HG03039 (cell line): ENCODE results near the gene MFSD12.
A peak's percentile ranks its signal among the peaks of the same experiment; 100 is the strongest.
"Not testable (repeated sequence)": the region's sequence is repeated elsewhere in the genome, so short reads cannot be mapped to it uniquely, and the experiment has no call there.

Source experiments
- ATAC-seq: cut with Tn5 transposase; IDR thresholded peaks from one replicate; pipeline ENCODE4 v1.9.1; 2021; ENCODE audit warnings: mild to moderate bottlenecking, moderate library complexity; ENCODE audit not compliant: unreplicated experiment

MFSD12 gene

DNA sequence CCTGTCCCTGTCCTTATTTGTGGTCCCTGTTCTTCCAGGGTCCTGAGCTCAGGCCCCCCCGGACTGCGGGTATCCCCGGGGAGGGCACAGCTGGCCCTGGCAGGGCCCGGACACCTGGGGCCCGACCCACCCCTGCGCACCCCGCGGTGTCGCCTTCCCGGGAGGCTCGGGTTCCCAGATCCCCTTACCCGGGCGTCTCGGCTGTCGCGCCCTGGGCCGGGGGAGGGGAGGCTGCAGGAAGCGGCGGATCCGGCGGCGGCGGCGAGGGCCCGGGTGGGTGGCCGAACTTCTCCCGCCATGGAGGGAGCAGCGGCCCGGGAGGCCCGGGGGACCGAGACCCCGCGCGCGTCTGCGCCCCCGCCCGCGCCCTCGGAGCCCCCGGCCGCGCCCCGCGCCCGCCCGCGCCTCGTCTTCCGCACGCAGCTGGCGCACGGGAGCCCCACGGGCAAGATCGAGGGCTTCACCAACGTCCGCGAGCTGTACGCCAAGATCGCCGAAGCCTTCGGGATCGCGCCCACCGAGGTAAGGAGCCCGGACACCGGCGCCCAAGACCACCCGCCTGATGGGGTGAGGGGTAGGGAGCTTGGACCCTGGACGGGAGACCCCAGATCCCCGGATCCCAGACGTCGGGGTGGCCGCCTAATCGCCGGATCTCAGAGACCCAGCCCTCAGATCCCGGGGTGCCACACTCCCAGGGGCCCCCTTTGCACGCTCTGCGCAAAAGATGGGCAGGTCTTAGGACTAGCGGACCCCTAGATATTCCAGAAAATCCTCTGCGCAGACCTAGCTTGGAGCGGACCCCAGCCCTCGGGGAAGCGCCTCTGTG, 28.1 kb upstream of the MFSD12 start, which contains the start of gene GIPC3:
GIPC3 (plus strand) TSS at position 178 of the 826 bp plus-strand sequence; CDS start at position 298, 120 bp downstream.
- ATAC-seq, result no peak

DNA sequence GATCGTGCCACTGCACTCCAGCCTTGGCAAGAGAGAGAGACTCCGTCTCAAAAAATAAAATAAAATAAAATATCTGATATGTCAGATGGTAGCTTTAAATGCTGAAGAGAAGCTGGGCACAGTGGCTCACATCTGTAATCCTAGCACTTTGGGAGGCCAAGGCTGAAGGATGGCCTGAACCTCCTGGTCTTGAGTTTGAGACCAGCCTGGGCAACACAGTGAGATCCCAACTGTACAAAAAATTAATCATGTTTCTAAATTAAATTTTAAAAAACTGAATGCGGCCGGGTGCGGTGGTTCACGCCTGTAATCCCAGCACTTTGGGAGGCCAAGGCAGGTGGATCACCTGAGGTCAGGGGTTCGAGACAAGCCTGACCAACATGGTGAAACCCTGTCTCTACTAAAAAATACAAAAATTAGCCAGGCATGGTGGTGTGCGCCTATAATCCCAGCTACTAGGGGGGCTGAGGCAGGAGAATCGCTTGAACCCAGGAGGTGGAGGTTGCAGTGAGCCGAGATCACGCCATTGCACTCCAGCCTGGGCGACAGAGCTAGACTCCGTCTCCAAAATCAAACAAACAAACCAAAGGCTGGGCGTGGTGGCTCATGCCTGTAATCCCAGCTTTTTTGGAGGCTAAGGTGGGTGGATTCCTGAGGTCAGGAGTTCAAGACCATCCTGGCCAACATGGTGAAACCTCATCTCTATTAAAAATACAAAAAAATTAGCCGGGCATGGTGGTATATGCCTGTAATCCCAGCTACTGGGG, 26.8 kb upstream of the MFSD12 start:
- ATAC-seq, result not testable (repeated sequence)

DNA sequence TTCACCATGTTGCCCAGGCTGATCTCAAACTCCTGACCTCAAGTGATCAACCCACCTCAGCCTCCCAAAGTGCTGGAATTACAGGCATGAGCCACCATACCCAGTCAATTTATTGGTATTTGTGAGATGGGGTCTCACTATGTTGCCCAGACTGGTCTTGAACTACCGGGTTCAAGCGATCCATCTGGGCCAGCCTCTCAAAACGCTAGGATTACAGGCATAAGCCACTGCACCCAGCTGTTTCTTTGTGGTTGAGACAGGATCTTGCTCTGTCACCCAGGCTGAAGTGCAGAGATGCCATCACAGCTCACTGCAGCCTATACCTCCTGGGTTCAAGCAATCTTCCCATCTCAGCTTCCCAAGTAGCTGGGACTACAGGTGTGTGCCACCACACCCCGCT, 24.4 kb upstream of the MFSD12 start:
- ATAC-seq, result not testable (repeated sequence)

DNA sequence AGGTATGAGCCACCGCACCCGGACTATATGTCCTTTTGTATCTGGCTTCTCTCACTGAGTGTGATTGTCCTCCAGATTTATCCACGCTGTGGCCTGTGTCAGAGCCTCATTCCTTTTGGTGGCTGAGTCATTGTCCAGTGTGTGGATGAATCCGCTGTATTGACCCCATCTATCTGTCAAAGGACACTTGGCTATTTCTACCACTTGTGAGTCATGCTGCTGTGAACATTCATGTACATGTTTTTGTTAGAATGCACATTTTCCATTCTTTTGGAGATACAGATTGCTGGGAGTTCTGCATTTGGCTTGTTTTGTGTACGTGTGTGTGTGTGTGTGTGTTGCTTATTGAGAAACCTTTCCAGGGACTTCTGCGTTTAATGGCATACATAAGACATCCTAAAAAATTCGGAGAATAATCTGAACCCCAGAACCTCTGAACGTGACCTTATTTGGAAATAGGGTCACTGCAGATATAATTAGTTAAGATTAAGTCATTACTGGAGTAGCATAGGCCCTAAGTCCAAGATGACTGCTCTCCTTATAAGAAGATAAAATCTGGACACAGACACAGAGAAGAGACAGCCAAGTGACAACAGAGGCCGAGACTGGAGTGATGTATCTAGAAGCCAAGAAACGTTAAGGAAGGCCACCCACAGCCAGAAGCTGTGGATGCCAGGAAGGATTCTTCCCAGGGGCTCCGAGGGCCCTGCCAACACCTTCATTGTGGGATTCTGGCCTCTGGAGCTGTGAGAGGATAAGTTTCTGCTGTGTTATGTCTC, 23.0 kb upstream of the MFSD12 start:
- ATAC-seq, result no peak

DNA sequence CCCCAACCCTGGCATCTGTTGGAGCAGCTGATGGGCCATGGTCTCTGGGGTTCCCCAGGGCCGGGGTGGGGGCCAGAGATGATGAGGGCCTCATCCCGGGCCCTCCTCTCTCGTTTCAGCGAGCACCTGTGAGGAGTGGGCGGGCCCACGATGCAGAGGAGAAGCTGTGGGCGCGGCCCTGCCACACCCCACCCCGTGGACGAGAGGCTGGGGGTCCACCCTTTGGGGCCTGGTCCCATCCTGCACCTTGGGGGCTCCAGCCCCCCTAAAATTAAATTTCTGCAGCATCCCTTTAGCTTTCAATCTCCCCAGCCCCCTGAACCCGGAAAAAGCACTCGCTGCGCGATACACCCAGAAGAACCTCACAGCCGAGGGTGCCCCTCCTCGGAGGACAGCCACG, 21.0 kb upstream of the MFSD12 start:
- no peak for ATAC-seq

DNA sequence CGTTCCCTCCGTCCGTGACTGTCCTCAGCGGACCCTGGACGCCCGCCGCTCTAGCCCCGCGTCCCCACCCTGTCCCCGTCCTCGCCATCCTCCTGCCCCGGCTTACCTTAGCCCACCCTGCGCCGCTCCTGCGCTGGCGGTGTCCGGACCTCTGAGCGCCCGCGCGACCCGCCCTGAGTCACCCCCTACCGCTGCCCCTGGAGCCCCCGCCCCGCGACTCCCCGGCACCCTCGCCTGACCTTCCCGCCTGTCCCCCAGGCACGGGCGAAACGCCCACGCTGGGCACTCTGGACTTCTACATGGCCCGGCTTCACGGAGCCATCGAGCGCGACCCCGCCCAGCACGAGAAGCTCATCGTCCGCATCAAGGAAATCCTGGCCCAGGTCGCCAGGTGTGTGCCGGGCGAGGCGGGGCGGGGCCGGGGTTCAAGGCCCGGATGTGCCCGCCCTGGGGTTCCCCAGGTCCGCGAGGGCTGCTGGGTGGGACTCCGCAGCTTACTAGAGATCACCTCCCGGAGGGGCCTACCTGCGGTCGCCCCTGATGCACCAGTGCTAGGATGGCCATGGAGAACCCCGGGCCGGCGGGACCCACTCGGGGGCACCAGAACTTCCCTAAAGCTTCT, 20.4 kb upstream of the MFSD12 start:
- no peak for ATAC-seq

DNA sequence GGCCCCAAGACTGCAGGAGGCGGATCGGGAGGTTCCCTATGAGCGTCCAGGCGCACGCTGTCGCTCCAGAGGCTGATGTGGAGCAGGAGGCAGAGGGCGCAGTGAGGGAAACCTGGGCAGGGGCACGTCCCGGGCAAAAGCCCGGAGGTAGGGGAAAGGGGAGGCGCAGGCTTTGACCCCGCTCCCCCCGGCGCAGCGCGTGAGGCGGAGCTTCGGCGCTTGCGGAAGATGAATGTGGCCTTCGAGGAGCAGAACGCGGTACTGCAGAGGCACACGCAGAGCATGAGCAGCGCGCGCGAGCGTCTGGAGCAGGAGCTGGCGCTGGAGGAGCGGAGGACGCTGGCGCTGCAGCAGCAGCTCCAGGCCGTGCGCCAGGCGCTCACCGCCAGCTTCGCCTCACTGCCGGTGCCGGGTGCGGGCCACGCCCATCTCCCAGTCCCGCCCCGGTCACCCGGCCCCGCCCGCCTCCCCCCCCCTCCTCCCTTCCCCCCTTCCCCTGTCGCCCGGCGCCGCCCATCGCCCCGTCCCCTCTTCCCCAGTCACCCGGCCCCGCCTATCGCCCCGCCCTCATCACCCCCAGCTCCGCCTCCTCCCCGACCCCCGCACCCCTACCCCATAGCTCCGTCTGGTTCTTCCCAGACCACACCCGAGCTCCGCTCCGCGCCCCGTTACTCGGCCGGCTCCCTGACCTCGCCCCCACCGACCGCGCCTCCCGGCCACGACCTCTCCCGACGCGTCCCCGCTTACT, 19.5 kb upstream of the MFSD12 start:
- ATAC-seq, result no peak

DNA sequence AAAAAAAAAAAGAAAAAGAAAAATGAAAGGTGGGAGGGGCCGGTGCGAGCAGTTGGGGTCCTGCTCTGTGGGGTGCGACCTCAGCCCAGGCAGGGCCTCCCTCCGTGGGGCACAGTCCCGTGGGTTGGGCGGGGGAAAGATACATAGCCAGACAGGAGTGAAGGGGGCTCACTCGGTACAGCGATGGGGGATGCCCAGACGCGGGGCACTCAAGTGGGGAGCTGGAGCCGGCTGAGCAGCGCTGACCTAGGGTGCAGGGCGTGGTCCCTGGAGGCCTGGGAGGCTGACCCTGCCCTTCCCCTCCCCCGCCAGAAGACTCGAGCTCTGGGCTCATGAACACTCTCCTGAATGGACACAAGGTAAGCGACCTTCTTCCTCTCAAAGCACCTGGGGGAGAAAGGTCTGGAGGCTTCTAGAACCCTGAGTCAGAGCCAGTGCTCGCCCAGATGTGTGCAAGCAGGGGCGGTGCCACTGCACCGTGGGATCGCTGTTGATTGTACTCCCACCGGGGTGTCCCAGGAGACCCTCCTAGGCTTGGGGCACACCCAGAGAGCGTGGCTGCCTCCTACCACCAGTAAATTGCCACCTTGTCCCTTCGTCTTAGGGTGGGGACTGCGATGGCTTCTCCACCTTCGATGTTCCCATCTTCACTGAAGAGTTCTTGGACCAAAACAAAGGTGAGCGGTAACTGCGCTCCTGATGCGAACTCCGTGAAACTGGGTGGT, 18.7 kb upstream of the MFSD12 start:
- no peak for ATAC-seq

DNA sequence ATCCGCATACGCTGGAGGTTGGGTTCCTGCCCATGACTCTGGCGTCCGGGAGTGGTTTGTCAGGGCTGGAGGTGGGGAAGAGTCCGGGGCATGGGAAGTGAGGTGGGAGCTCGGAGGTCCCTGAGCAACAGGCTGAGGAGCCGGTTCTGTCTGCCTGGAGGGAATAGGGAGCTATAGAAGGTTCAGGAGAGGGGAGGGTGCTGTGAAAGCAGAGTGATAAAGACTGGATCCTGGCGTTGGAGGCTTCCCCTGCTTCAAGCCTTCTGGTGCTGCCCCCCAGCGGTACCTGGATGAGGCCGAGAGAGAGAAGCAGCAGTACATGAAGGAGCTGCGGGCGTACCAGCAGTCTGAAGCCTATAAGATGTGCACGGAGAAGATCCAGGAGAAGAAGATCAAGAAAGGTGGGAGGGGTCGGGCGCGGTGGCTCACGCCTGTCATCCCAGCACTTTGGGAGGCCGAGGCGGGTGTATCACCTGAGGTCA, 17.9 kb upstream of the MFSD12 start:
- no peak for ATAC-seq

DNA sequence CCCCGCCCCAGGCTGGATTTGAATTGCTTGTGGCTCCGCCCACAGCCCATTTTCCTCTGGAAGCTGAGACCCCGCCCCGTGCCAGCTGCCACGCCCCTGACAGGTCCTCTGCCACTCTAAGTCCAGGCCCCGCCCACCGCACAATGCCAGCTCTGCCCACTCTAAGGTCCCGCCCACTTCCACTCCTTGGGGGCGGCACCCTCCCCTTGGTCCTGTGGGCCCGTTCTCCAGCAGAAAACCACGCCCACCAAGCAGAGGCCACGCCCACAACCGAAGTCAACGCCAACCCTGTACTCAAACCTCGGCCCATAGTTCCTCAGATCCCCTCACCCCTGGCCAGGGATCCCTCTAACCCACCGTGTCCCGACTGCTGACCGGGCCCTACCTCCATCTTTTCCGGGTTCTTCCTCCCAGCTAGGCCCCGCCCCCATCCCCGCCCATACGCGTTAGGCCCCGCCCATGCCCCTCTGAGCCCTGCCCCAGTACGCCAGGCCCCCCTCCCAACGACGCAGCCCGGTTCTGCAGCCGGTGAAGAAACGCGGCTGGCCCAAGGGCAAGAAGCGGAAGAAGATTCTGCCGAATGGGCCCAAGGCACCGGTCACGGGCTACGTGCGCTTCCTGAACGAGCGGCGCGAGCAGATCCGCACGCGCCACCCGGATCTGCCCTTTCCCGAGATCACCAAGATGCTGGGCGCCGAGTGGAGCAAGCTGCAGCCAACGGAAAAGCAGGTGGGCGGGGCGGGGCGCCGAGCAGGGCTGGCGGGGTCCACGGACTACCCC, 16.7 kb upstream of the MFSD12 start:
- ATAC-seq, result no peak

DNA sequence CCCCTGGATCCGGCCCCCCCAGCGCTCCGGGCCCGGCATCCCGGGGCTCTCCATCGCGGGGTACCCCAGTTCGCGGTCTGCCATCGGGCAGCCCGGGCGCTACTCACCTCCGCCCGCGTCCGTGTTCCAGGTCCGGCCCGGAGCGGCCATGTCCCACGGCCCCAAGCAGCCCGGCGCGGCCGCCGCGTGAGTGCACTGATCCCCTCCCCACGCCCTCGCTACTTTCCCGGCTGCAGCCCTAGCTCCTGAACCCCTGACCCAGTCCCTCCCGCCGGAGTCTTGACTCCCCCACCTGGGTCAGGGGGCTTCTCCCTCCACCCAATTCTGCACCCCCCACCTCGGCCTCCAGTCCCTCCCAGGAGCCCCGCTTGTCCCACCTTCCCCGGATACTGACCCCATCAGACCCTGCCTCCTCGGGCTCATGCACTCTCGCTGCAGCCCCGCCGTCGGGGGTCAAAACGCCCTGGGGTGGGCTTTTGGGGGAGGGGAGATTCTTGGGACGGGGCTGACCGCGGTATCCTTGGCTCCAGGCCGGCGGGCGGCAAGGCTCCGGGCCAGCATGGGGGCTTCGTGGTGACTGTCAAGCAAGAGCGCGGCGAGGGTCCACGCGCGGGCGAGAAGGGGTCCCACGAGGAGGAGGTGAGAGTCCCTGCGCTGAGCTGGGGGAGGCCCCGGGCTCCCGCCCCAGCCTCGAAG, 15.9 kb upstream of the MFSD12 start:
- peak; percentile 7 for ATAC-seq

DNA sequence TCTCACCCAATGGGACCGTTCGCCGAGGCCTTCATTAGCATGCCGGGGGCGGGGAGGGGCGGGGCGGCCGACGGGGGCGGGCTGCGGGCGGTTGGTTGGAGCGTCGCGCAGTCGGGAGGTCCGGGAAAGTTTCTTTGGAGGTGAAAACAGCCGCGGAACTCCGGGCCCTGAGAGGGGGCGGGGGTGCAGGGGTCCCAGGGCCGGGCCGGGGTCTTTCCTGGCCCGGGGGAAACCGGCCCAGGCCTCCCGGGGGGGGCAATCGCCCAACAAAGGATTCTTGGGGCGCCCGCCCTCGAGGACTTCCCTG, 15.4 kb upstream of the MFSD12 start, which contains the start of gene HMG20B:
HMG20B (plus strand) TSS at position 90 of the 307 bp plus-strand sequence. CDS start 366 bp downstream, outside the sequence.
- ATAC-seq, result no peak

DNA sequence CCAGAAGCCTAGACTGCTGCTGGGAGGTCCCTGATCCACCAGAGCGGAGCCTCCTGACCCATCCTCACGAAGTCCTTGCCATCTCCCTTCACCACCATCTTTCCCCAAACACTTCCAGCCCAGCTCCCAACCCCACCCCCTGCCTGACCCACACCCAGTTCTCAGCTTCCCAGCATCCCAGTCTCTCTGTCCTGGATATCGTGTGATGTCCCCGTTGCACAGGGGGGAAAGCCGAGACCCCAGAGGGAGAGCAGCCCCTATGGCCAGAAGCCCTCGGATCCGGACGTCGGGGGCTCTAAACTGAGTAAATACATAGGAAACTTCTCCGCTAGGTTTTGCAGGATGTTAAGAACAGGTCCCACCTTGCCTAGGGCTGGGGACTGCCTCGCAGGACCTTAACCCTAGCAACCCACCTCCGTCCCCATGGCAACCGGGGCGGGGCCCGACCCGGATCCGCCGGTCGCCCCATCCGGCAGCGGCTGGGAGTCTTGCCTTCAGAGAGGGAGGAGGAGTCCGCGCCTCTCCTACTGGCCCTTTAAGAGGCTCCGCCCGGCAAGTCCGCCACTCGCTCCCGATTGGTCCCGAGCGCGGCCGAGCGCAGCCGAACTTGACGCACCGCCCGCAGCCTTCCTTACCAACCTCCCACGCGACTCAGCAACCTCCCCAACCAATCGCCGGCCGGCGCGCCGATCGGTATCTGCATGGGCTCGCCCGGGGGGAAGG, 14.9 kb upstream of the MFSD12 start:
- ATAC-seq, result peak; percentile 84

DNA sequence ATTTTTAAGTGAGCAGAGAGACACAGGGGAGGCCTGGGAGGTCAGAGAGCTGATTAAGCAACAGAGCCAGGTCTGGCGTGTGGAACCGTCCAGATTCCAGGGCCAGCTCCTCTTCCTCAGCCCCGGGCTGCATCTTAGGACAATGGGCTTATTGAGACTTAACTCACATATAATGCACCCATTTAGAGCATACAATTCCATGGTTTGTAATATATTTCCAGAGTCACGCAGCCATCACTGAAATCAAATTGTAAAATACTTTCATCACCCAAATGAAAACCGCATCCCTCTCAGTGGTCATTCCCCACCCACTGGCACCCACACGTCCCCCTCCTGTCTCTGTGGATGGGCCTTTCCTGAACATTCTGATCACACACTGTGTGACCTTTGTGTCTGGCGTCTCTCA, 13.2 kb upstream of the MFSD12 start:
- ATAC-seq, result no peak

DNA sequence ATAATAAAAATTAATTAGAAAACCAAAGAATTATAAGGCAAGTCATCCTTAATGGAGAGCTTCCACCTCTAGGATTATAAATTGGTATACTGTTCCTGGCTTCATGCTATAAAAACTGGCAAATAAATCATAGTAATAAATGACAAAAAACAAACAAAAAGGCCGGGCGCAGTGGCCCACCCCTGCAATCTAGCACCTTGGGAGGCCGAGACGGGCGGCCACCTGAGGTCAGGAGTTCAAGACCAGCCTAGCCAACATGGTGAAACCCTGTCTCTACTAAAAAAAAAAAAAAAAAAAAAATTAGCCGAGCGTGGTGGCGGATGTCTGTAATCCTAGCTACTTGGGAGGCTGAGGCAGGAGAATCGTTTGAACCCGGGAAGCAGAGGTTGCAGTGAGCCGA, 12.7 kb upstream of the MFSD12 start:
- not testable (repeated sequence) for ATAC-seq

DNA sequence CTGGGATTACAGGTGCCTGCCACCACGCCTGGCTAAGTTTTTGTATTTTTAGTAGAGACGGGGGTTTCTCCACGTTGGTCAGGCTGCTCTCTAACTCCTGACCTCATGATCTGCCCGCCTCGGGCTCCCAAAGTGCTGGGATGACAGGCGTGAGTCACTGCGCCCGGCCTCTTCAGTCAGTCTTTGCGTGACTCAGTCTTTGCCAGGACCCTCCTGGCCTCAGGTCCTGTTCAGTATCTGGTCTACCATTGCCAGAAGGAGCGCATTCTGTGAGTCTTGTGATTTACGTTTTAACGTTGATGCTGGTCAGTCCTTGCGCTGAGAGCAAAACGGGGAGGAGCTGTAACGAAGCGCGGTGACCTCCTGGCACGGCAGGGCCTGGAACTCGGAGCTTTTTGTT, 7.8 kb upstream of the MFSD12 start:
- no peak for ATAC-seq
